ENCODE data around the gene FAM229B. TPM values are rescaled to one million over a fixed set of nuclear protein-coding genes. Genes with fewer than 3 reads are reported as not detected.

Gene FAM229B
- total RNA-seq, 1 experiment from 2014 or later, result 20.0 TPM

DNA sequence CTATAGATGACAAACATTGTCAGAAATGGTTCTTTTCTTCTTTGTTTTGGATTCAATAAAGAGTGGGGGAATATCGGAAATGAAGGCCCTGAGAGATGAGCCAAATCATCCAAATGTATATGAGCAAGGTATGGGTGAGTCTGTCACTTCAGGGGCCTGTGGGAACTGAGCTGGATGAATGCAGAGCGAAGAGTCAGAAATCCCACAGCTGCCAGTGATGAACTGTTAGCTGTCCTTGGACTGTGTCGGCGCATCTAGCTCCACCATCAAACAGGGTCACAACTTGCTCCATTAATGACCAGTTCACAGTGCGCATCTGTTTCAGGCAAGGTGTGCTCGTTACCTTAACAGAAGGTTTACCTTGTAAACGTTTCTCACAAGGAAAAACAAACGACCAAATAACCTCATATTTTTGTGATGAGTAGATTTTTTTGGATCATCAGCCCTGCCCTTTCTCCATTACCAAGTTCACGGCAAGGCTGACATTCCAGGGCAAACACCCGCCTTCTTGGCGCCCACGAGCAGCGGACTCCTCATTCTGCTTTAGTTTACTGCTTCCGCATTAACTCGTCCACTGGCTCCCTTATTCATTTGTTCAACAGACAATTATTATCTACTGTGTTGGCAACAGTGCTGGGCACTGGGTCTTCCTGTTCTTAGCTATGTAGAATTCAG lies 48.5 kb upstream of the FAM229B start:
- H3K27me3 Mint-ChIP-seq (ENCODE audit: low read depth), result no peaks in the 10 kb centered on the region
- no peak for ATAC-seq
- no peaks in the 10 kb centered on the region for H3K36me3 Mint-ChIP-seq
- TF ChIP-seq, protein P1, sequence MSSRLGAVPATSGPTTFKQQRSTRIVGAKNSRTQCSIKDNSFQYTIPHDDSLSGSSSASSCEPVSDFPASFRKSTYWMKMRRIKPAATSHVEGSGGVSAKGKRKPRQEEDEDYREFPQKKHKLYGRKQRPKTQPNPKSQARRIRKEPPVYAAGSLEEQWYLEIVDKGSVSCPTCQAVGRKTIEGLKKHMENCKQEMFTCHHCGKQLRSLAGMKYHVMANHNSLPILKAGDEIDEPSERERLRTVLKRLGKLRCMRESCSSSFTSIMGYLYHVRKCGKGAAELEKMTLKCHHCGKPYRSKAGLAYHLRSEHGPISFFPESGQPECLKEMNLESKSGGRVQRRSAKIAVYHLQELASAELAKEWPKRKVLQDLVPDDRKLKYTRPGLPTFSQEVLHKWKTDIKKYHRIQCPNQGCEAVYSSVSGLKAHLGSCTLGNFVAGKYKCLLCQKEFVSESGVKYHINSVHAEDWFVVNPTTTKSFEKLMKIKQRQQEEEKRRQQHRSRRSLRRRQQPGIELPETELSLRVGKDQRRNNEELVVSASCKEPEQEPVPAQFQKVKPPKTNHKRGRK (CRISPR knock-in tag; IDR thresholded peaks at IDR 0.05; ENCODE audit: borderline replicate concordance), result no peak
- TF ChIP-seq, protein P2, sequence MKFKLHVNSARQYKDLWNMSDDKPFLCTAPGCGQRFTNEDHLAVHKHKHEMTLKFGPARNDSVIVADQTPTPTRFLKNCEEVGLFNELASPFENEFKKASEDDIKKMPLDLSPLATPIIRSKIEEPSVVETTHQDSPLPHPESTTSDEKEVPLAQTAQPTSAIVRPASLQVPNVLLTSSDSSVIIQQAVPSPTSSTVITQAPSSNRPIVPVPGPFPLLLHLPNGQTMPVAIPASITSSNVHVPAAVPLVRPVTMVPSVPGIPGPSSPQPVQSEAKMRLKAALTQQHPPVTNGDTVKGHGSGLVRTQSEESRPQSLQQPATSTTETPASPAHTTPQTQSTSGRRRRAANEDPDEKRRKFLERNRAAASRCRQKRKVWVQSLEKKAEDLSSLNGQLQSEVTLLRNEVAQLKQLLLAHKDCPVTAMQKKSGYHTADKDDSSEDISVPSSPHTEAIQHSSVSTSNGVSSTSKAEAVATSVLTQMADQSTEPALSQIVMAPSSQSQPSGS (CRISPR knock-in tag; IDR thresholded peaks at IDR 0.05; ENCODE audit: borderline replicate concordance, low read depth), result no peak
- TF ChIP-seq ATF1 (CRISPR knock-in tag; IDR thresholded peaks at IDR 0.05) (no peak), NR3C1 (CRISPR knock-in tag; conservative IDR thresholded peaks at IDR 0.05; ENCODE audit: low read depth) (no peak)
- TF ChIP-seq, protein P3, sequence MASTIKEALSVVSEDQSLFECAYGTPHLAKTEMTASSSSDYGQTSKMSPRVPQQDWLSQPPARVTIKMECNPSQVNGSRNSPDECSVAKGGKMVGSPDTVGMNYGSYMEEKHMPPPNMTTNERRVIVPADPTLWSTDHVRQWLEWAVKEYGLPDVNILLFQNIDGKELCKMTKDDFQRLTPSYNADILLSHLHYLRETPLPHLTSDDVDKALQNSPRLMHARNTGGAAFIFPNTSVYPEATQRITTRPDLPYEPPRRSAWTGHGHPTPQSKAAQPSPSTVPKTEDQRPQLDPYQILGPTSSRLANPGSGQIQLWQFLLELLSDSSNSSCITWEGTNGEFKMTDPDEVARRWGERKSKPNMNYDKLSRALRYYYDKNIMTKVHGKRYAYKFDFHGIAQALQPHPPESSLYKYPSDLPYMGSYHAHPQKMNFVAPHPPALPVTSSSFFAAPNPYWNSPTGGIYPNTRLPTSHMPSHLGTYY (CRISPR knock-in tag; IDR thresholded peaks at IDR 0.05), result no peak
- TF ChIP-seq, protein P4, sequence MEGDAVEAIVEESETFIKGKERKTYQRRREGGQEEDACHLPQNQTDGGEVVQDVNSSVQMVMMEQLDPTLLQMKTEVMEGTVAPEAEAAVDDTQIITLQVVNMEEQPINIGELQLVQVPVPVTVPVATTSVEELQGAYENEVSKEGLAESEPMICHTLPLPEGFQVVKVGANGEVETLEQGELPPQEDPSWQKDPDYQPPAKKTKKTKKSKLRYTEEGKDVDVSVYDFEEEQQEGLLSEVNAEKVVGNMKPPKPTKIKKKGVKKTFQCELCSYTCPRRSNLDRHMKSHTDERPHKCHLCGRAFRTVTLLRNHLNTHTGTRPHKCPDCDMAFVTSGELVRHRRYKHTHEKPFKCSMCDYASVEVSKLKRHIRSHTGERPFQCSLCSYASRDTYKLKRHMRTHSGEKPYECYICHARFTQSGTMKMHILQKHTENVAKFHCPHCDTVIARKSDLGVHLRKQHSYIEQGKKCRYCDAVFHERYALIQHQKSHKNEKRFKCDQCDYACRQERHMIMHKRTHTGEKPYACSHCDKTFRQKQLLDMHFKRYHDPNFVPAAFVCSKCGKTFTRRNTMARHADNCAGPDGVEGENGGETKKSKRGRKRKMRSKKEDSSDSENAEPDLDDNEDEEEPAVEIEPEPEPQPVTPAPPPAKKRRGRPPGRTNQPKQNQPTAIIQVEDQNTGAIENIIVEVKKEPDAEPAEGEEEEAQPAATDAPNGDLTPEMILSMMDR (IDR thresholded peaks at IDR 0.05), result no peak
- TF ChIP-seq, protein P5, sequence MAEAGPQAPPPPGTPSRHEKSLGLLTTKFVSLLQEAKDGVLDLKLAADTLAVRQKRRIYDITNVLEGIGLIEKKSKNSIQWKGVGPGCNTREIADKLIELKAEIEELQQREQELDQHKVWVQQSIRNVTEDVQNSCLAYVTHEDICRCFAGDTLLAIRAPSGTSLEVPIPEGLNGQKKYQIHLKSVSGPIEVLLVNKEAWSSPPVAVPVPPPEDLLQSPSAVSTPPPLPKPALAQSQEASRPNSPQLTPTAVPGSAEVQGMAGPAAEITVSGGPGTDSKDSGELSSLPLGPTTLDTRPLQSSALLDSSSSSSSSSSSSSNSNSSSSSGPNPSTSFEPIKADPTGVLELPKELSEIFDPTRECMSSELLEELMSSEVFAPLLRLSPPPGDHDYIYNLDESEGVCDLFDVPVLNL (CRISPR knock-in tag; IDR thresholded peaks at IDR 0.05; ENCODE audit: borderline replicate concordance, low read depth), result no peak
- H3K9me3 Mint-ChIP-seq, result no peaks in the 10 kb centered on the region
- ChIA-PET CTCF (interaction anchor here (1.0 to 1.5 kb wide), 3 partner anchors 28 to 329 kb away, joined by 3 to 6 read pairs (median 4); no protein-coding TSS in a partner anchor), POLR2A (no interaction called here)
- H3K4me3 Mint-ChIP-seq, result no peak overlapping the region
- no peak for DNase-seq (ENCODE audit: low spot score)
- H3K27ac Mint-ChIP-seq, result no peak overlapping the region
- peaks cover 12% of the 10 kb centered on the region for H3K4me1 Mint-ChIP-seq

DNA sequence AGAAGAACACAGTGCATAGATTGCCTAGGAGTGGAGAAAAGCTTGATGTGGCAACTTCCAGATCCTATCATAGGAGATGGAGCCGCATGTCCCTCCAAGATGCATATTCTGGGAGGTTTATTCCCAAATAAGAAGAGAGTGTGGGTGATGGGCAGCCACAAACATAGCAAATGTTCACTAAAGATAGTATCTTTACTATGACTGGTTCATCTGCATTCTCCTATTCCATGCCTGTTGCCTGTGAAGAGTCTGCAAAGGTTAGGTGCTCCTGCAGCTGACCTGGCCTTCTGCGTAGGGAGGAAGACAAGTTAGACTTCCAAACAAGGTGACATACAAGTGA lies 48.0 kb upstream of the FAM229B start:
- H3K4me1 Mint-ChIP-seq, result peaks cover 8% of the 10 kb centered on the region
- H3K4me3 Mint-ChIP-seq, result no peak overlapping the region
- no peaks in the 10 kb centered on the region for H3K9me3 Mint-ChIP-seq
- ATAC-seq (no peak), DNase-seq (ENCODE audit: low spot score) (no peak)
- POLR2A ChIA-PET, result no interaction called here
- H3K27me3 Mint-ChIP-seq (ENCODE audit: low read depth), result no peaks in the 10 kb centered on the region
- TF ChIP-seq RELA (CRISPR knock-in tag; IDR thresholded peaks at IDR 0.05; ENCODE audit: borderline replicate concordance) (no peak), SOX15 (CRISPR knock-in tag; IDR thresholded peaks at IDR 0.05) (no peak)
- TF ChIP-seq, protein P6, sequence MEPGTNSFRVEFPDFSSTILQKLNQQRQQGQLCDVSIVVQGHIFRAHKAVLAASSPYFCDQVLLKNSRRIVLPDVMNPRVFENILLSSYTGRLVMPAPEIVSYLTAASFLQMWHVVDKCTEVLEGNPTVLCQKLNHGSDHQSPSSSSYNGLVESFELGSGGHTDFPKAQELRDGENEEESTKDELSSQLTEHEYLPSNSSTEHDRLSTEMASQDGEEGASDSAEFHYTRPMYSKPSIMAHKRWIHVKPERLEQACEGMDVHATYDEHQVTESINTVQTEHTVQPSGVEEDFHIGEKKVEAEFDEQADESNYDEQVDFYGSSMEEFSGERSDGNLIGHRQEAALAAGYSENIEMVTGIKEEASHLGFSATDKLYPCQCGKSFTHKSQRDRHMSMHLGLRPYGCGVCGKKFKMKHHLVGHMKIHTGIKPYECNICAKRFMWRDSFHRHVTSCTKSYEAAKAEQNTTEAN (CRISPR knock-in tag; IDR thresholded peaks at IDR 0.05), result no peak
- H3K36me3 Mint-ChIP-seq, result no peaks in the 10 kb centered on the region
- CTCF ChIA-PET, result interaction anchor here (1.0 kb wide), 1 partner anchor 329 kb away, joined by 3 read pairs; no protein-coding TSS in a partner anchor
- H3K27ac Mint-ChIP-seq, result no peak overlapping the region

DNA sequence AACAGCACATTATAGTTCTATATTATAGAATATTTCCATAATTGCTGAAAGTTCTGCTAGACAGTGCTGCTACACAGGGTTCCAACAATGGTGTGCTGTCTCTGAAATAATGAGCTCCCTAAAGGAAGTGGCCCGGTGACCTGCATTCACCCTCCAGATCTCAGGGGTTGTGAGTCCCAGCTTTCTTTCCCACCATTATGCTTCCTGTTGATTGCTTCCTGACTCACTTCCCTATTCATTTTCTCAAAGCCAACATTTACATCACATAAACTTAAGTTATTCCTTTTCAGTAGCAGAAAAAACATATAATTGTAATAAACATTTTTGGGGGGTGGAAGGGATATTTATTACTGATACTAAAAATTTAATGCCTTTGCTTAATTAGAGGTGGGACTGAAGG lies 46.4 kb upstream of the FAM229B start:
- H3K4me3 Mint-ChIP-seq, result no peak overlapping the region
- ATAC-seq, result no peak
- POLR2A ChIA-PET, result no interaction called here
- no peak overlapping the region for H3K27ac Mint-ChIP-seq
- H3K36me3 Mint-ChIP-seq, result no peaks in the 10 kb centered on the region
- H3K27me3 Mint-ChIP-seq (ENCODE audit: low read depth), result no peaks in the 10 kb centered on the region
- H3K9me3 Mint-ChIP-seq, result no peaks in the 10 kb centered on the region
- peaks cover 8% of the 10 kb centered on the region for H3K4me1 Mint-ChIP-seq
- CTCF ChIA-PET, result interaction anchor here (0.8 to 2.6 kb wide), 9 partner anchors 9 to 782 kb away, joined by 3 to 19 read pairs (median 4); partner anchors contain the start of gene TRAF3IP2
- no peak for DNase-seq (ENCODE audit: low spot score)
- TF ChIP-seq, protein P7, sequence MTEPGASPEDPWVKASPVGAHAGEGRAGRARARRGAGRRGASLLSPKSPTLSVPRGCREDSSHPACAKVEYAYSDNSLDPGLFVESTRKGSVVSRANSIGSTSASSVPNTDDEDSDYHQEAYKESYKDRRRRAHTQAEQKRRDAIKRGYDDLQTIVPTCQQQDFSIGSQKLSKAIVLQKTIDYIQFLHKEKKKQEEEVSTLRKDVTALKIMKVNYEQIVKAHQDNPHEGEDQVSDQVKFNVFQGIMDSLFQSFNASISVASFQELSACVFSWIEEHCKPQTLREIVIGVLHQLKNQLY (CRISPR knock-in tag; IDR thresholded peaks at IDR 0.05), result no peak
- no peak for TF ChIP-seq RORB (CRISPR knock-in tag; IDR thresholded peaks at IDR 0.05)
- no peak for TF ChIP-seq HMGA2 (CRISPR knock-in tag; IDR thresholded peaks at IDR 0.05)
- TF ChIP-seq, protein P6 (CRISPR knock-in tag; IDR thresholded peaks at IDR 0.05), result no peak
- no peak for TF ChIP-seq FOXP4 (CRISPR knock-in tag; IDR thresholded peaks at IDR 0.05)

All from WTC11 (cell line).